SK-N-SH (cell line): ENCODE measurements around the gene HSPA12A. TPM values are rescaled to one million over a fixed set of nuclear protein-coding genes. Genes with fewer than 3 reads are reported as not detected.

Experiments
- CTCF ChIA-PET: fragments of 300-600, 350-600 bp; formaldehyde crosslinking; extraction: SDS; loops from one replicate; lab custom pipeline; 2021; lab: Yijun Ruan, JAX
- POLR2A ChIA-PET: fragments of 350-600 bp; sonication (Branson Sonifier 250); formaldehyde crosslinking; extraction: SDS; loops from one replicate; lab custom pipeline; 2020; ENCODE audit warnings: antibody characterized with exemption, inconsistent platforms; lab: Yijun Ruan, JAX
- DNase-seq: peaks from one replicate; pipeline ENCODE4 v3.0.0; 2012
- H2AFZ ChIP-seq: fragments of 200-600 bp; sonication (generic); 2 replicates; pipeline ENCODE4 v1.8.1; 2016; ENCODE audit warnings: antibody characterized with exemption, mild to moderate bottlenecking, low read depth
- H3F3A ChIP-seq: fragments of 200-600 bp; sonication (generic); replicated peaks from 2 replicates; pipeline ENCODE3; 2016; ENCODE audit warnings: antibody characterized with exemption, mild to moderate bottlenecking; ENCODE audit not compliant: insufficient read depth
- H3K27ac ChIP-seq, 2 experiments: fragments of 200-500 bp in 1 of 2; fragments of 200-600 bp in 1 of 2; sonication (Bioruptor generic) in 1 of 2; sonication (generic), shearing (Covaris generic) in 1 of 2; 2 replicates each; pipeline versions ENCODE4 v1.5.1 to v1.6.1; 2014 to 2016; ENCODE audit warnings: low read depth in 2 of 2, inconsistent platforms in 1 of 2, low read length in 1 of 2, mild to moderate bottlenecking in 1 of 2, mixed read lengths in 1 of 2
- H3K27me3 ChIP-seq: fragments of 200-600 bp; sonication (generic), shearing (Covaris generic); 2 replicates; pipeline ENCODE4 v1.6.1; 2016; ENCODE audit warnings: mixed run types; ENCODE audit not compliant: insufficient read depth
- H3K36me3 ChIP-seq, 2 experiments: fragments of 200-500 bp in 1 of 2; fragments of 200-600 bp in 1 of 2; sonication (Bioruptor generic) in 1 of 2; sonication (generic) in 1 of 2; replicated peaks in 1 of 2; 2 replicates each; pipeline versions ENCODE3 to v1.5.1; 2014 to 2016; ENCODE audit warnings: low read length in 1 of 2, mild to moderate bottlenecking in 1 of 2; ENCODE audit not compliant: insufficient read depth in 2 of 2, control insufficient read depth in 1 of 2
- H3K4me1 ChIP-seq, 2 experiments: fragments of 200-500 bp in 1 of 2; fragments of 200-600 bp in 1 of 2; sonication (Bioruptor generic) in 1 of 2; sonication (generic), shearing (Covaris generic) in 1 of 2; 2 replicates each; pipeline versions ENCODE4 v1.5.1 to v1.6.1; 2014 to 2016; ENCODE audit warnings: low read depth in 1 of 2, low read length in 1 of 2, mixed run types in 1 of 2; ENCODE audit not compliant: insufficient read depth in 2 of 2, control insufficient read depth in 1 of 2
- H3K4me2 ChIP-seq: fragments of 200-600 bp; sonication (generic), shearing (Covaris generic); 2 replicates; pipeline ENCODE4 v1.6.1; 2017; ENCODE audit warnings: mixed run types
- H3K4me3 ChIP-seq, 2 experiments: fragments of 200-500 bp in 1 of 2; fragments of 200-600 bp in 1 of 2; sonication (Bioruptor generic) in 1 of 2; sonication (generic), shearing (Covaris generic) in 1 of 2; 2 replicates each; pipeline versions ENCODE4 v1.5.1 to v1.8.1; 2014 to 2016; ENCODE audit warnings: low read depth in 2 of 2, inconsistent platforms in 1 of 2, low read length in 1 of 2, mild to moderate bottlenecking in 1 of 2, mixed read lengths in 1 of 2, moderate library complexity in 1 of 2
- H3K79me2 ChIP-seq: fragments of 200-600 bp; sonication (generic); 2 replicates; pipeline ENCODE4 v1.8.1; 2017; ENCODE audit warnings: mild to moderate bottlenecking; ENCODE audit not compliant: insufficient read depth
- H3K9ac ChIP-seq: fragments of 200-600 bp; sonication (generic); 2 replicates; pipeline ENCODE4 v1.6.1; 2017; ENCODE audit warnings: mixed run types
- H3K9me2 ChIP-seq: fragments of 200-600 bp; sonication (generic); 2 replicates; pipeline ENCODE4 v1.6.1; 2017; ENCODE audit warnings: mixed run types
- H3K9me3 ChIP-seq: fragments of 200-600 bp; sonication (generic); 2 replicates; pipeline ENCODE4 v1.6.1; 2017; ENCODE audit warnings: mixed run types, mild to moderate bottlenecking, moderate library complexity
- H4K20me1 ChIP-seq: fragments of 200-600 bp; sonication (generic); 2 replicates; pipeline ENCODE4 v1.6.1; 2017; ENCODE audit warnings: mild to moderate bottlenecking, mixed run types; ENCODE audit not compliant: insufficient read depth
- EZH2phosphoT487 ChIP-seq: fragments of 200-600 bp; sonication (generic); IDR thresholded peaks from 2 replicates; pipeline ENCODE4 v1.6.1; 2017; ENCODE audit warnings: low read depth, mixed run types, mild to moderate bottlenecking, antibody characterized with exemption, moderate library complexity, borderline replicate concordance
- FOXJ3 ChIP-seq: sonication (generic); formaldehyde crosslinking; IDR thresholded peaks from 2 replicates; pipeline ENCODE4 v1.5.1; 2020; ENCODE audit warnings: mild to moderate bottlenecking, missing genetic modification reagents
- GABPA ChIP-seq: IDR thresholded peaks from 2 replicates; pipeline ENCODE4 v1.4.0; 2012; ENCODE audit warnings: low read depth, mild to moderate bottlenecking
- MAX ChIP-seq: IDR thresholded peaks from 2 replicates; pipeline ENCODE4 v1.4.0; 2012; ENCODE audit warnings: low read depth
- NRF1 ChIP-seq: IDR thresholded peaks from 2 replicates; pipeline ENCODE4 v1.6.1; 2012; ENCODE audit warnings: low read depth, mild to moderate bottlenecking, low read length
- POLR2AphosphoS5 ChIP-seq: IDR thresholded peaks from 2 replicates; pipeline ENCODE4 v1.6.1; 2012; ENCODE audit warnings: low read depth, low read length
- RAD21 ChIP-seq: IDR thresholded peaks from 2 replicates; pipeline ENCODE4 v1.6.1; 2012; ENCODE audit warnings: mild to moderate bottlenecking, low read length
- RCOR1 ChIP-seq: fragments of 150-350 bp; IDR thresholded peaks from 2 replicates; pipeline ENCODE4 v1.6.1; 2017; ENCODE audit warnings: antibody characterized with exemption, low read length
- REST ChIP-seq: IDR thresholded peaks from 2 replicates; pipeline ENCODE4 v1.6.1; 2012; ENCODE audit warnings: mild to moderate bottlenecking, low read depth, low read length, moderate library complexity
- RXRA ChIP-seq: IDR thresholded peaks from 2 replicates; pipeline ENCODE4 v1.4.0; 2012; ENCODE audit warnings: low read depth, mild to moderate bottlenecking, borderline replicate concordance
- SIN3A ChIP-seq: IDR thresholded peaks from 2 replicates; pipeline ENCODE4 v1.6.1; 2012; ENCODE audit warnings: low read depth, mild to moderate bottlenecking, low read length, moderate library complexity, borderline replicate concordance
- SMC3 ChIP-seq: IDR thresholded peaks from 2 replicates; pipeline ENCODE4 v1.6.1; 2012; ENCODE audit warnings: low read depth, low read length, improper control_type of control experiment
- TAF1 ChIP-seq: IDR thresholded peaks from 2 replicates; pipeline ENCODE4 v1.6.1; 2012; ENCODE audit warnings: low read depth, mild to moderate bottlenecking, low read length, moderate library complexity, borderline replicate concordance
- WGBS: methylation state at CpG from one replicate; pipeline ENCODE4 v1.1.6; 2017; ENCODE audit warnings: low lambda C conversion rate; 5-methylcytosine and 5-hydroxymethylcytosine counted together
- polyA plus RNA-seq, 3 experiments: library from polyadenylated mRNA; depleted of rRNA; stranded (reverse); fragments of >200 nt; gene quantifications; 2 replicates each; pipeline ENCODE4 v1.2.3, GENCODE V29; 2012

Gene HSPA12A
- polyA plus RNA-seq, 1 of the 3 experiments (the other 2 are of a cell fraction) = 2.9 TPM

GRCh38 chr10:116752563-116752962 lies 10.2 kb upstream of the HSPA12A start:
- H3K79me2 ChIP-seq = no peaks in the 10 kb centered on the region
- no peak overlapping the region for H3K4me3 ChIP-seq
- TF ChIP-seq SIN3A = no peak
- no peak for TF ChIP-seq POLR2AphosphoS5
- TF ChIP-seq MAX = no peak
- TF ChIP-seq GABPA = no peak
- TF ChIP-seq REST = no peak
- no peak for TF ChIP-seq RAD21
- TF ChIP-seq NRF1 = no peak
- no peak for TF ChIP-seq TAF1
- no peak for TF ChIP-seq EZH2phosphoT487
- TF ChIP-seq FOXJ3 = no peak
- no peaks in the 10 kb centered on the region for H3K9me3 ChIP-seq
- no peaks in the 10 kb centered on the region for H3F3A ChIP-seq
- H4K20me1 ChIP-seq = no peaks in the 10 kb centered on the region
- H3K4me2 ChIP-seq = no peak overlapping the region
- H3K9ac ChIP-seq = no peak overlapping the region
- H3K36me3 ChIP-seq = no peaks in the 10 kb centered on the region
- POLR2A ChIA-PET = no interaction called here
- WGBS = 53% methylated on average over 1 of the region's 1 CpG
- no peak for DNase-seq
- no peaks in the 10 kb centered on the region; a peak in 1 of 4 replicates for H3K4me1 ChIP-seq
- H3K9me2 ChIP-seq = no peaks in the 10 kb centered on the region
- no peak overlapping the region for H2AFZ ChIP-seq
- CTCF ChIA-PET = no interaction called here
- H3K27ac ChIP-seq = no peak overlapping the region
- H3K27me3 ChIP-seq = no peaks in the 10 kb centered on the region

- Histone ChIP-seq H3K9ac (no peak overlapping the region), H3K9me2 (no peaks in the 10 kb centered on the region), H3K79me2 (no peaks in the 10 kb centered on the region), H4K20me1 (no peaks in the 10 kb centered on the region)
- POLR2A ChIA-PET = no interaction called here
- no peak for TF ChIP-seq RXRA
- TF ChIP-seq RCOR1 = no peak
- no peak for TF ChIP-seq SMC3
- TF ChIP-seq, all 33 proteins: peak for 0
- Histone ChIP-seq H3K4me2 (no peak overlapping the region), H3K4me1 (peaks cover 0 to under 1% of the 10 kb centered on the region in 2 experiments; a peak in 1 of 4 replicates), H2AFZ (no peak overlapping the region), H3K27me3 (no peaks in the 10 kb centered on the region), H3K4me3 (no peak overlapping the region), H3K36me3 (no peaks in the 10 kb centered on the region), H3K27ac (no peak overlapping the region), H3F3A (no peaks in the 10 kb centered on the region), H3K9me3 (no peaks in the 10 kb centered on the region)
- DNase-seq = no peak
- CTCF ChIA-PET = interaction anchor here (1.3 to 2.0 kb wide), 3 partner anchors 39 to 420 kb away, joined by 3 to 8 read pairs (median 7); no protein-coding TSS in a partner anchor
- 85% methylated on average over 1 of the region's 1 CpG for WGBS
Observed at GRCh38 chr10:116748471-116748870, 6.1 kb upstream of the HSPA12A start.
